Keratinocyte (primary cell): ENCODE data around the gene ANKRD44.
A peak's percentile ranks its signal among the peaks of the same experiment; 100 is the strongest.

ENCODE experiments used
- CTCF ChIP-seq, 3 experiments: IDR thresholded peaks in 1 of 3; conservative IDR thresholded peaks in 1 of 3; optimal IDR thresholded peaks in 1 of 3; 2 replicates in 2 of 3; 3 replicates in 1 of 3; pipeline versions ENCODE3 to v1.5.1; 2011; ENCODE audit warnings: low read length in 3 of 3, mild to moderate bottlenecking in 3 of 3, moderate library complexity in 2 of 3, control low read depth in 1 of 3, inconsistent platforms in 1 of 3; ENCODE audit not compliant: insufficient read depth in 2 of 3; ENCODE audit errors: extremely low read depth in 1 of 3
- EZH2 ChIP-seq: IDR thresholded peaks from one replicate; pipeline ENCODE4 v1.6.1; 2012; ENCODE audit warnings: inconsistent platforms, mild to moderate bottlenecking, low read length, moderate library complexity

DNA sequence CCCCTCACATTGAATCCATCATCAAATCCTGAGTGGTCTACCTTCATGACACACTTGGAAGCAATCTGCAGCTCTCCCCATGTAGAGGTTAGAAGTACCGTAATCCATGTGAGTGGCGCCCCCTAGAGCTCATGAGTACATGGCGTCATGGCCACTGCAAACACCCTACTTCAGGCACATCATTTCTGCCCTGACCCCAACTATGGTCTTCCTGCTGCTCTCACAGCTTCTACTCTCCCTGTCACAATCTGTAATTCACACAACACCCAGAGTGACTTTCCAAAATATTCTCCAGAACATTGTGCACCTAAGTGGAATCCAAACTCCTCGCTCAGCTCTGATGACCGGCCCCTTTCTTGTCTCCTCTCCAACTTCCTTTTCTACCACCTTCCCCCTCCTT, 141.9 kb downstream of the ANKRD44 start:
- TF ChIP-seq EZH2 (no peak), CTCF (optimal IDR thresholded peaks at IDR 0.05 in 1 of 3, IDR thresholded peaks at IDR 0.05 in 1 of 3, conservative IDR thresholded peaks at IDR 0.05 in 1 of 3; ENCODE audit: extremely low read depth in 1 of 3, insufficient read depth in 2 of 3, low read length in 3 of 3) (peak; percentile 48 to 85 (median 66))
